ENCODE data around the gene AHNAK. TPM values are rescaled to one million over a fixed set of nuclear protein-coding genes. Genes with fewer than 3 reads are reported as not detected.

AHNAK gene
- total and polyA plus RNA-seq, 2 of the 8 experiments (the other 6 are each of a cell fraction or from before 2014, with no cell fraction given), result 2.0 to 5.8 TPM

DNA sequence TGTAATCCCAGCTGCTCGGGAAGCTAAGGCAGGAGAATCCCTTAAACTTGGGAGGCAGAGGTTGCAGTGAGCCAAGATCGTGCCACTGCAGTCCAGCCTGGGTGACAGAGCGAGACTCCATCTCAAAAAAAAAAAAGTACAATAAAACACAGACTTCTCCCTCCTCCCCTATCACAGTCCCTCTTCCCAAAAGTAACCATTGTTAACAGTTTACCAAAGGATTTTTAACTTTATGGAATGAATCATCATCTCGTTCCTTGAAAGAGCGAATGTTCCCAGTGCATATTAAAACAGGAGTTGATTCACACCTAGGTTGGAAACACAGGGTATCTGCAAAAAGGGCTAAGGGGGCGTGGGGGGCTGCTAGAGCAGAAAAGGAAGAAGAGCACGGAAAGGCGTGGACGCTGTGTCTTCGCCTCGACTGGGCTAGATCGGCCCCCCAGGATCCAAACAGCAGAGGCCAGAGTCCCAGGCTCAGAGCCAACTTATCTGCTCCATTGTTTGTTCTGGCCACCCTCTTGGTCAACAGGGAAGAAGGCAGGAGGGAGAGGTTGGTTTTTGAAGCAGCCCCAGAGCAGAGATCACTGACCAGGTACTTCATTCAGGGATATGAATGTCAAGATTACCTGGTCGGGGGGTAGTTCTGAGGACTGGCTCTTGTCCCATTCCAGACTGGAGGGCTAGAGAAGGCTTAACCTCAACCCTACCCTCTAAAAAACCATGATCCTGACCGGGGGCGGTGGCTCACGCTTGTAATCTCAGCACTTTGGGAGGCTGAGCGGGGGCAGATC lies 2.1 kb upstream of the AHNAK start (continued):
- no peak for TF ChIP-seq PHF8 (conservative IDR thresholded peaks at IDR 0.05; ENCODE audit: low read depth, low read length)
- no peak for TF ChIP-seq CEBPB (IDR thresholded peaks at IDR 0.05; ENCODE audit: low read depth, low read length)
